Islet of Langerhans (tissue), 1 donor: ENCODE measurements around the gene GLDC.

ENCODE experiments used
- FAIRE-seq: peaks from one replicate; lab custom pipeline; 2011; peaks lifted over from hg19 to GRCh38; lab: Jason Lieb, UNC

Gene GLDC

GRCh38 chr9:6501526-6502210 lies 143.9 kb downstream of the GLDC start:
- no peak for FAIRE-seq

DNA sequence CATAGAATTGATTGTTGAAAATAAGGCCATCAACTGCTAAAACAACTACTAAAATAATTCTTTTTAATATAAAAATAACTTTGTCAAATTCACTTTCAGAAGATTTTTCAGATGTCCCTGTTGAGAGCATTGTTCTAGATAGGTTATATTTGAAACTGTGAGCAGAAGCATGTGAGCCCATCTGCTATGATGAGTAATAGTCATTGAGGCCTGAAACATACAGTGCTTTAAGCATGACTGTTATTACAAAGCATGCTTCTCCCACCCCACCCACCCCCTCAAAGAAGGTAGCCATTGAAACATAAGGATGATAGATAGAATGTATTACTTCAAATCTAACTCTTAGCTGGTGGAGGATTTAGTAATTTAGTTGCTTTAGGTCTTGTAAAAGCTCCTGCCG lies 146.5 kb downstream of the GLDC start:
- FAIRE-seq, result no peak

GRCh38 chr9:6495466-6495865 lies 150.1 kb downstream of the GLDC start:
- FAIRE-seq, result no peak

DNA sequence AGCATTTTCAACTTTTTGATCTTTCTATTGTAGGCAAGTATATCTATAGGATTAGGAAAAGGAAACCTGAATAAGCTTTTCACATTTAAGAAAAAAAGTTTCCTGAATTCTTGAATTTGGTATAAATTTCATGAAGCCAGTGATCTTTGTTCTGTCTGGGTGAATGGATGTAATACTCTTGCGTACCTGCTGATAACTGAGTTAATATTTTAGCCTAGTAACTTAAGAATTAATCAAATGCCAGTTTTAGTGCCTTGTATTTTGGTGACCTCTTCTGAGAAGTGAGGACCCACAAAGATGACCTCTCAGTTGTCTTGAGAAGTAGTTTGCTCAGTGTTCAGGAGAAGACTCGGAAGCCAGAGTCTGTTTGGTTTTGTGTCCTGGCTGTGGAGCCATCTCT lies 154.7 kb downstream of the GLDC start:
- no peak for FAIRE-seq

GRCh38 chr9:6489099-6489498 lies 156.4 kb downstream of the GLDC start:
- peak; percentile 24 for FAIRE-seq

GRCh38 chr9:6488395-6488794 lies 157.1 kb downstream of the GLDC start:
- no peak for FAIRE-seq

DNA sequence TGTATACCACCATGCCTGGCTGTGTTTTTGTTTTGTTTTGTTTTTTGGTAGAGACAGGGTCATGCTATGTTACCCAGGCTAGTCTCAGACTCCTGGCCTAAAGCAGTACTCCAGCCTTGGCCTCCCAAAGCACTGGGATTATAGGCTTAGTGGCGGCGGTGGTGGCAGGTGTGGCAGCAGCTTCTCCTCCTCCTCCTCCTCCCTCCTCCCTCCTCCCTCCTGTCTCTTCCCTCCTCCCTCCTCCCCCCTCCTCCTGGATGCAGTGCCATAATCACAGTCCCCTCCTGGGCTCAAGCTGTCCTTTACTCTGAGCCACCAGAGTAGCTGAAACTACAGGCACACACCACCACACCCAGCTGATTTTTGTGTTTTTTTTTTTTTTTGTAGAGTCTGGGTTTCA lies 161.3 kb downstream of the GLDC start:
- FAIRE-seq, result no peak
